ENCODE data around the gene FAIM2.

DNA sequence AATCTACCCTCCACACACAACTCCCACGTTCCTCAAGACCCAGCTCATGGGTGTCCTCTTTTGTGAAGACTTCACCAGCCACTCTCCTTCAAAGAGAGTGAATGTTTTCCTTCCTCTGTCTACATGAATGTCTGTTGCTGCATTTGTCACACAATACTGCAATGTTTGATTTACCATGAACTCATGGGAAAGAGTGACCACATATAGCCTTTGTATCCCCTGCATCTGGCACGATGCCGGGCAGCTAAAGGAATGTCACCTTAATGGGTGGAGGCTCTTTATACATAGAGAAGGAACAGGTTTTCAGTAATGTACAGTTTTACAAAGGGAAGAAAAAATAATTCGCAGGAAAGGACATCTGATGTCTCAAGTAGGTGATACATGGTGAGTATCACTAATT, 48.7 kb downstream of the FAIM2 start:
- no peak for TF ChIP-seq POLR2A (IDR thresholded peaks at IDR 0.05; ENCODE audit: low read depth, low read length)
- TF ChIP-seq, protein P1, sequence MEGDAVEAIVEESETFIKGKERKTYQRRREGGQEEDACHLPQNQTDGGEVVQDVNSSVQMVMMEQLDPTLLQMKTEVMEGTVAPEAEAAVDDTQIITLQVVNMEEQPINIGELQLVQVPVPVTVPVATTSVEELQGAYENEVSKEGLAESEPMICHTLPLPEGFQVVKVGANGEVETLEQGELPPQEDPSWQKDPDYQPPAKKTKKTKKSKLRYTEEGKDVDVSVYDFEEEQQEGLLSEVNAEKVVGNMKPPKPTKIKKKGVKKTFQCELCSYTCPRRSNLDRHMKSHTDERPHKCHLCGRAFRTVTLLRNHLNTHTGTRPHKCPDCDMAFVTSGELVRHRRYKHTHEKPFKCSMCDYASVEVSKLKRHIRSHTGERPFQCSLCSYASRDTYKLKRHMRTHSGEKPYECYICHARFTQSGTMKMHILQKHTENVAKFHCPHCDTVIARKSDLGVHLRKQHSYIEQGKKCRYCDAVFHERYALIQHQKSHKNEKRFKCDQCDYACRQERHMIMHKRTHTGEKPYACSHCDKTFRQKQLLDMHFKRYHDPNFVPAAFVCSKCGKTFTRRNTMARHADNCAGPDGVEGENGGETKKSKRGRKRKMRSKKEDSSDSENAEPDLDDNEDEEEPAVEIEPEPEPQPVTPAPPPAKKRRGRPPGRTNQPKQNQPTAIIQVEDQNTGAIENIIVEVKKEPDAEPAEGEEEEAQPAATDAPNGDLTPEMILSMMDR (IDR thresholded peaks at IDR 0.05; ENCODE audit: extremely low read depth in 1 of 2, insufficient read depth in 1 of 2, low read depth in 1 of 2, low read length in 2 of 2), result no peak
- no peak for TF ChIP-seq EZH2 (IDR thresholded peaks at IDR 0.05; ENCODE audit: borderline replicate concordance, low read depth, low read length, severe bottlenecking)
- TF ChIP-seq FOS (IDR thresholded peaks at IDR 0.05; ENCODE audit: borderline replicate concordance, insufficient read depth, low read length), result no peak
